Measurements from ENCODE around the gene IL1F10. TPM values are rescaled to one million over a fixed set of nuclear protein-coding genes. Genes with fewer than 3 reads are reported as not detected.

The IL1F10 gene
- total RNA-seq, 1 experiment from 2014 or later: not detected

DNA sequence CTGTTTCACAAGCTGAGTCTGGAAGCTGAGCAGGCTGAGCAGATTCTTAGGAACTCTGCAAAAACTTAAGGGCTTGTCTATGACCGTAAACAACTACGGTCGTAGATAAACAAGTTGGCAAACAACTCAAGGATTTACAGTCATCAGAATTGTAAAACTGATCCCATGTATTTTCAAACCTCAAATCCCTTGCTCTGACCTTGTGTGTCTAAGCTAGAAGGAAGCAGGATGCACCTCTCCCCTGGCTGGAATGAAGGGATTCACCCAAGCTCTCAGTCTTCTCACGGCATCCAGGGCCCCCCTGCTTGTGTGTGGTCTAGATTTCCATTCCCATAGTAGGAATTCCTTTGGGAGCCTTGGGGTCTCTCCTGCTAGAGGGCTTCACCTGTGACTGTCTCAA lies 47.2 kb downstream of the IL1F10 start:
- H3K23me2 ChIP-seq (ENCODE audit: insufficient read length, low read depth, low read length, poor library complexity, severe bottlenecking): no peaks in the 10 kb centered on the region
- no CpG with 5 or more reads among the region's 4 CpGs for WGBS (ENCODE audit: extremely low coverage, insufficient read length, low lambda C conversion rate)
- no peak overlapping the region for H2AK5ac ChIP-seq (ENCODE audit: insufficient read length, low read length)
- no peak overlapping the region for H3K23ac ChIP-seq (ENCODE audit: insufficient read length, low read depth, low read length)
- H3K4me1 ChIP-seq (ENCODE audit: insufficient read depth, low read length): peaks cover 5% of the 10 kb centered on the region; the same call in 1 of the 2 replicates
- no peaks in the 10 kb centered on the region for H3K9me3 Mint-ChIP-seq
- H4K5ac ChIP-seq (ENCODE audit: insufficient read length, low read depth, low read length): no peak overlapping the region
- H4K91ac ChIP-seq (ENCODE audit: insufficient read length, low read depth, low read length): no peak overlapping the region
- no peak overlapping the region for H3K27ac ChIP-seq (ENCODE audit: insufficient read length, low read depth, low read length)
- no peak overlapping the region for H2BK12ac ChIP-seq (ENCODE audit: insufficient read length, low read depth, low read length)
- H3K9ac ChIP-seq (ENCODE audit: extremely low read depth, insufficient read length, low read length): no peak overlapping the region
- no peak overlapping the region for H2BK15ac ChIP-seq (ENCODE audit: low read depth, low read length)
- no peaks in the 10 kb centered on the region for H3K9me3 ChIP-seq (ENCODE audit: control insufficient read depth, low read depth, low read length)
- H3K27ac Mint-ChIP-seq: no peak overlapping the region
- H3K4me3 Mint-ChIP-seq: no peak overlapping the region
- H3K27me3 ChIP-seq (ENCODE audit: insufficient read depth, low read length): no peaks in the 10 kb centered on the region
- no peak overlapping the region for H3K14ac ChIP-seq (ENCODE audit: insufficient read depth, low read length)
- H4K20me1 ChIP-seq (ENCODE audit: control insufficient read depth, insufficient read depth, insufficient read length): no peaks in the 10 kb centered on the region
- H2BK20ac ChIP-seq (ENCODE audit: low read depth, low read length, poor library complexity, severe bottlenecking): no peak overlapping the region
- no peak overlapping the region for H2BK5ac ChIP-seq (ENCODE audit: insufficient read length, low read length)
- DNase-seq: no peak
- no peak overlapping the region for H3K56ac ChIP-seq (ENCODE audit: insufficient read length, low read depth, low read length)
- H2AFZ ChIP-seq (ENCODE audit: low read length): no peak overlapping the region
- H3T11ph ChIP-seq (ENCODE audit: low read length): no peak overlapping the region
- peaks cover 7% of the 10 kb centered on the region for H3K27me3 Mint-ChIP-seq (ENCODE audit: low read depth)
- no peak overlapping the region for H4K8ac ChIP-seq (replicated peaks; ENCODE audit: insufficient read length, low read depth, low read length)
- no peaks in the 10 kb centered on the region for H3K4me1 Mint-ChIP-seq
- H2BK120ac ChIP-seq (ENCODE audit: low read depth, low read length, poor library complexity, severe bottlenecking): no peak overlapping the region
- TF ChIP-seq, protein P1, sequence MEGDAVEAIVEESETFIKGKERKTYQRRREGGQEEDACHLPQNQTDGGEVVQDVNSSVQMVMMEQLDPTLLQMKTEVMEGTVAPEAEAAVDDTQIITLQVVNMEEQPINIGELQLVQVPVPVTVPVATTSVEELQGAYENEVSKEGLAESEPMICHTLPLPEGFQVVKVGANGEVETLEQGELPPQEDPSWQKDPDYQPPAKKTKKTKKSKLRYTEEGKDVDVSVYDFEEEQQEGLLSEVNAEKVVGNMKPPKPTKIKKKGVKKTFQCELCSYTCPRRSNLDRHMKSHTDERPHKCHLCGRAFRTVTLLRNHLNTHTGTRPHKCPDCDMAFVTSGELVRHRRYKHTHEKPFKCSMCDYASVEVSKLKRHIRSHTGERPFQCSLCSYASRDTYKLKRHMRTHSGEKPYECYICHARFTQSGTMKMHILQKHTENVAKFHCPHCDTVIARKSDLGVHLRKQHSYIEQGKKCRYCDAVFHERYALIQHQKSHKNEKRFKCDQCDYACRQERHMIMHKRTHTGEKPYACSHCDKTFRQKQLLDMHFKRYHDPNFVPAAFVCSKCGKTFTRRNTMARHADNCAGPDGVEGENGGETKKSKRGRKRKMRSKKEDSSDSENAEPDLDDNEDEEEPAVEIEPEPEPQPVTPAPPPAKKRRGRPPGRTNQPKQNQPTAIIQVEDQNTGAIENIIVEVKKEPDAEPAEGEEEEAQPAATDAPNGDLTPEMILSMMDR (conservative IDR thresholded peaks at IDR 0.05): no peak
- no peaks in the 10 kb centered on the region for H3K79me2 ChIP-seq (ENCODE audit: insufficient read depth, low read length)
- no peak overlapping the region for H3K4ac ChIP-seq (ENCODE audit: low read depth, low read length)
- no peak overlapping the region for H3K4me2 ChIP-seq (ENCODE audit: insufficient read depth, insufficient read length, low read length)
- no peak overlapping the region for H3K18ac ChIP-seq (ENCODE audit: insufficient read length, low read depth, low read length)
- no peaks in the 10 kb centered on the region for H3K36me3 Mint-ChIP-seq (ENCODE audit: insufficient read depth in 1 of 3, low read depth in 3 of 3)
- no peaks in the 10 kb centered on the region for H3K79me1 ChIP-seq (ENCODE audit: insufficient read depth, low read depth, low read length, poor library complexity, severe bottlenecking)
